Stimulated activated CD4-positive, alpha-beta T cell treated with anti-CD3 and anti-CD28 coated beads, TNF-alpha, amount 100 ng/mL, for 4 hours (primary cell): Measurements from ENCODE around the gene TNFRSF13B.
A peak's percentile ranks its signal among the peaks of the same experiment; 100 is the strongest.
"Not testable (repeated sequence)": the region's sequence is repeated elsewhere in the genome, so short reads cannot be mapped to it uniquely, and the experiment has no call there.

Experiments used
- DNase-seq, 3 experiments: peaks; one replicate each; pipeline ENCODE4 v3.0.0-alpha.2; 2020; ENCODE audit warnings: low read depth in 3 of 3

The TNFRSF13B gene

GRCh38 chr17:17004997-17005614 lies 33.2 kb upstream of the TNFRSF13B start:
- not testable (repeated sequence) for DNase-seq

GRCh38 chr17:17004251-17004996 lies 32.5 kb upstream of the TNFRSF13B start:
- DNase-seq = no peak

GRCh38 chr17:17002731-17003715 lies 31.1 kb upstream of the TNFRSF13B start:
- not testable (repeated sequence) for DNase-seq

GRCh38 chr17:17001874-17002520 lies 30.1 kb upstream of the TNFRSF13B start:
- peak; percentile 50 to 70 (median 57) for DNase-seq

GRCh38 chr17:17001076-17001777 lies 29.3 kb upstream of the TNFRSF13B start:
- DNase-seq = no peak

GRCh38 chr17:16999931-17000625 lies 28.2 kb upstream of the TNFRSF13B start:
- no peak for DNase-seq

GRCh38 chr17:16997514-16998429 lies 25.9 kb upstream of the TNFRSF13B start:
- no peak for DNase-seq

- DNase-seq = not testable (repeated sequence)
Measured at GRCh38 chr17:16996726-16997125, 24.8 kb upstream of the TNFRSF13B start.

- DNase-seq = no peak
Measured at GRCh38 chr17:16995930-16996329, 24.0 kb upstream of the TNFRSF13B start.

GRCh38 chr17:16994631-16995030 lies 22.7 kb upstream of the TNFRSF13B start:
- DNase-seq = no peak

- DNase-seq = peak; percentile 70 to 80 (median 75)
Measured at GRCh38 chr17:16991349-16992009, 19.6 kb upstream of the TNFRSF13B start.

- DNase-seq = no peak
Measured at GRCh38 chr17:16989953-16990860, 18.3 kb upstream of the TNFRSF13B start.

GRCh38 chr17:16989230-16989952 lies 17.5 kb upstream of the TNFRSF13B start:
- no peak for DNase-seq

GRCh38 chr17:16988749-16989229 lies 16.9 kb upstream of the TNFRSF13B start:
- DNase-seq = no peak

- DNase-seq = peak in 2 of 3 experiments; percentile 13 to 14
Measured at GRCh38 chr17:16987830-16988601, 16.1 kb upstream of the TNFRSF13B start.
